AG09309 (cell line): ENCODE measurements around the gene AMZ1.

Experiments
- DNase-seq: peaks from one replicate; pipeline ENCODE4 v3.0.0-alpha.2; 2010; ENCODE audit warnings: low read depth
- H3K4me3 ChIP-seq: 2 replicates; pipeline ENCODE4 v1.5.1; 2011; ENCODE audit warnings: mild to moderate bottlenecking, low read depth, low read length, moderate library complexity; ENCODE audit not compliant: control insufficient read depth
- TF ChIP-seq, protein P1 (sequence below): IDR thresholded peaks from 2 replicates; pipeline ENCODE4 v1.5.1; 2011; ENCODE audit warnings: mild to moderate bottlenecking, low read depth, low read length, inconsistent platforms; ENCODE audit not compliant: insufficient read depth, control insufficient read depth; ENCODE audit errors: missing control alignments

AMZ1 gene

GRCh38 chr7:2646680-2647571, 41.1 kb upstream of the AMZ1 start:
- TF ChIP-seq, protein P1, sequence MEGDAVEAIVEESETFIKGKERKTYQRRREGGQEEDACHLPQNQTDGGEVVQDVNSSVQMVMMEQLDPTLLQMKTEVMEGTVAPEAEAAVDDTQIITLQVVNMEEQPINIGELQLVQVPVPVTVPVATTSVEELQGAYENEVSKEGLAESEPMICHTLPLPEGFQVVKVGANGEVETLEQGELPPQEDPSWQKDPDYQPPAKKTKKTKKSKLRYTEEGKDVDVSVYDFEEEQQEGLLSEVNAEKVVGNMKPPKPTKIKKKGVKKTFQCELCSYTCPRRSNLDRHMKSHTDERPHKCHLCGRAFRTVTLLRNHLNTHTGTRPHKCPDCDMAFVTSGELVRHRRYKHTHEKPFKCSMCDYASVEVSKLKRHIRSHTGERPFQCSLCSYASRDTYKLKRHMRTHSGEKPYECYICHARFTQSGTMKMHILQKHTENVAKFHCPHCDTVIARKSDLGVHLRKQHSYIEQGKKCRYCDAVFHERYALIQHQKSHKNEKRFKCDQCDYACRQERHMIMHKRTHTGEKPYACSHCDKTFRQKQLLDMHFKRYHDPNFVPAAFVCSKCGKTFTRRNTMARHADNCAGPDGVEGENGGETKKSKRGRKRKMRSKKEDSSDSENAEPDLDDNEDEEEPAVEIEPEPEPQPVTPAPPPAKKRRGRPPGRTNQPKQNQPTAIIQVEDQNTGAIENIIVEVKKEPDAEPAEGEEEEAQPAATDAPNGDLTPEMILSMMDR: no peak
- DNase-seq: no peak
- no peak overlapping the region for H3K4me3 ChIP-seq

GRCh38 chr7:2647594-2648172, 40.3 kb upstream of the AMZ1 start:
- TF ChIP-seq, protein P1: no peak
- no peak overlapping the region for H3K4me3 ChIP-seq
- no peak for DNase-seq

GRCh38 chr7:2649139-2649838, 38.7 kb upstream of the AMZ1 start:
- H3K4me3 ChIP-seq: no peak overlapping the region
- TF ChIP-seq, protein P1: no peak
- DNase-seq: no peak

DNA sequence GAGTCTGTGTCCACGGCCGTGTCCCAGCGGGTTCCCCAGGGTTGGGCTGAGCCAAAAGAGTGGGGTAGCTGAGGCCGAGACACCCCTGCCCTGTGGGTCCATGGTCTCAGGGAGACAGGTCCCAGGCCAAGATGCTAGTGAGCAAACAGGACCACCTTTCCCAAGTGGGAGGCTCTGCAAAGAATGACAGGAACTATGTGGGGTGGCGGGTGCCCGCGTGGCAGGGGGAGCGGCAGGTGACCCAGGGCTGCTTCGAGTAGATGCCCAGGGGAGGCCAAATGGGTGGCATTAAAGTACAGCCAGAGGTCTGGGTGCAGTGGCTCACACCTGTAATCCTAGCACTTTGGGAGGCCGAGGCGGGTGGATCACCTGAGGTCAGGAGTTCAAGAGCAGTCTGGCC, 38.0 kb upstream of the AMZ1 start:
- TF ChIP-seq, protein P1: no peak
- no peak overlapping the region for H3K4me3 ChIP-seq
- DNase-seq: no peak

- H3K4me3 ChIP-seq: no peak overlapping the region
- no peak for DNase-seq
- TF ChIP-seq, protein P1: no peak
Observed at GRCh38 chr7:2650451-2650850, 37.6 kb upstream of the AMZ1 start.

GRCh38 chr7:2651336-2651735, 36.7 kb upstream of the AMZ1 start:
- no peak for DNase-seq
- TF ChIP-seq, protein P1: no peak
- no peak overlapping the region for H3K4me3 ChIP-seq
